Right lobe of liver (tissue), 4 donors: ENCODE data around the gene AAMP.
"Not testable (repeated sequence)": the region's sequence is repeated elsewhere in the genome, so short reads cannot be mapped to it uniquely, and the experiment has no call there.

Experiments
- POLR2A ChIP-seq: fragments of 450-650 bp; IDR thresholded peaks from one replicate; pipeline ENCODE4 v1.6.1; 2017; ENCODE audit warnings: antibody characterized with exemption, mild to moderate bottlenecking
- TF ChIP-seq, protein P1 (sequence below), 4 donors: fragments of 200-600 bp in 3 of 4; fragments of 450-650 bp in 1 of 4; IDR thresholded peaks; one replicate each; pipeline versions ENCODE4 v1.5.1 to v1.8.0; 2016 to 2022; ENCODE audit warnings: antibody characterized with exemption in 4 of 4, mild to moderate bottlenecking in 2 of 4
- donor health status: DM: no; HTN: no; CAD: no.
- donor health status: DM: no; HTN: no; CAD: no.
- donor health status: DM: no; HTN: yes; CAD: no.

DNA sequence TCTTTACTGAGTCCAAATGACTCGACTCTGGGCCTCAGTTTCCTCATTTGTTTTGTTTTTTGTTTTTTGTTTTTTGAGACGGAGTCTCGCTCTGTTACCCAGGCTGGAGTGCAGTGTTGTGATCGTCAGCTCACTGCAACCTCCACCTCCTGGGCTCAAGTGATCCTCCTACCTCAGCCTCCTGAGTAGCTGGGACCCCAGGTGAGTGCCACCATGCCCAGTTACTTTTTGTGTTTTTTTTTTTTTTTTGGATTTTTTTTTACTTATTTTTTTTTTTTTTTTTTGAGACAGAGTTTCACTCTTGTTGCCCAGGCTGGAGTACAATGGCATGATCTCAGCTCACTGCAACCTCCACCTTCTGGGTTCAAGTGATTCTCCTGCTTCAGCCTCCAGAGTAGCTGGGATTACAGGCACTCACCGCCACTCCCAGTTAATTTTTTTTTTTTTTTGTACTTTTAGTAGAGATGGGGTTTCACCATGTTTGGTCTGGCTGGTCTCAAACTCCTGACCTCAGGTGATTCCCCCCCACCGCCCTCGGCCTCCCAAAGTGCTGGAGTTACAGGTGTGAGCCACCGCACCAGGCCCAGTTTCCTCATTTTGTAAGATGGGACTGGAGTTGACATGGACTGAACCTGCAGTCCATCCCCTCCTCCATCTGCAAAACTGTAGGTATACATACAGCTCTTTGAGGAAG is 3.4 kb upstream of the AAMP start:
- TF ChIP-seq, protein P1, sequence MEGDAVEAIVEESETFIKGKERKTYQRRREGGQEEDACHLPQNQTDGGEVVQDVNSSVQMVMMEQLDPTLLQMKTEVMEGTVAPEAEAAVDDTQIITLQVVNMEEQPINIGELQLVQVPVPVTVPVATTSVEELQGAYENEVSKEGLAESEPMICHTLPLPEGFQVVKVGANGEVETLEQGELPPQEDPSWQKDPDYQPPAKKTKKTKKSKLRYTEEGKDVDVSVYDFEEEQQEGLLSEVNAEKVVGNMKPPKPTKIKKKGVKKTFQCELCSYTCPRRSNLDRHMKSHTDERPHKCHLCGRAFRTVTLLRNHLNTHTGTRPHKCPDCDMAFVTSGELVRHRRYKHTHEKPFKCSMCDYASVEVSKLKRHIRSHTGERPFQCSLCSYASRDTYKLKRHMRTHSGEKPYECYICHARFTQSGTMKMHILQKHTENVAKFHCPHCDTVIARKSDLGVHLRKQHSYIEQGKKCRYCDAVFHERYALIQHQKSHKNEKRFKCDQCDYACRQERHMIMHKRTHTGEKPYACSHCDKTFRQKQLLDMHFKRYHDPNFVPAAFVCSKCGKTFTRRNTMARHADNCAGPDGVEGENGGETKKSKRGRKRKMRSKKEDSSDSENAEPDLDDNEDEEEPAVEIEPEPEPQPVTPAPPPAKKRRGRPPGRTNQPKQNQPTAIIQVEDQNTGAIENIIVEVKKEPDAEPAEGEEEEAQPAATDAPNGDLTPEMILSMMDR (IDR thresholded peaks at IDR 0.05), result not testable (repeated sequence)
- TF ChIP-seq POLR2A, result not testable (repeated sequence)
